ENCODE data around the gene FLCN.
"Not testable (repeated sequence)": the region's sequence is repeated elsewhere in the genome, so short reads cannot be mapped to it uniquely, and the experiment has no call there.

Gene FLCN

GRCh38 chr17:17237026-17237799, at the start of gene FLCN:
TSS of gene FLCN (minus strand) at chr17:17237168. CDS start at chr17:17228137, 9,031 bp downstream.
- DNase-seq: peak; percentile 80

DNA sequence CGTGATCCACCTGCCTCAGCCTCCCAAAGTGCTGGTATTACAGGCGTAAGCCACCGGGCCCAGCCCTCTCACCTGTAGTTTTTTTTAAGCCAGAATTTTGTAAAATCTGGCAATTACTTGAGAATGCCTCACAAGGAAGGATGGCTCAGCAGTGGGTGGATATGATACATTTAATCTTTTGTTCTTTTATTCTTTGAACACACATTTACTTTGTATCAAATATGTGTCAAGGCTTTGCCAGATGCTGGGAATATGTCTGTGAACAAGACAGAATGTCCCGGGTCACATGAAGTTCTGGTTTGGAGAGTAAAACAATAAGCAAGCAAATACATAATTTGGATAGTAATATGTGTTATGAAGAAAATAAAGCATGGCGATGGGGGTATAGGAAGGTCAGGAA, 49.0 kb upstream of the FLCN start:
- no peak for DNase-seq

- DNase-seq: peak; percentile 94
These were observed 43.9 kb upstream of the FLCN start, which contains the start of gene COPS3 for GRCh38 chr17:17280613-17281549. TSS of gene COPS3 (minus strand) at chr17:17281246. CDS start at chr17:17281186, 60 bp downstream.

GRCh38 chr17:17279316-17279715, 42.3 kb upstream of the FLCN start:
- no peak for DNase-seq

- not testable (repeated sequence) for DNase-seq
These were observed 40.5 kb upstream of the FLCN start for GRCh38 chr17:17277431-17277830.

- DNase-seq: no peak
These were observed 39.0 kb upstream of the FLCN start for GRCh38 chr17:17275971-17276370.

DNA sequence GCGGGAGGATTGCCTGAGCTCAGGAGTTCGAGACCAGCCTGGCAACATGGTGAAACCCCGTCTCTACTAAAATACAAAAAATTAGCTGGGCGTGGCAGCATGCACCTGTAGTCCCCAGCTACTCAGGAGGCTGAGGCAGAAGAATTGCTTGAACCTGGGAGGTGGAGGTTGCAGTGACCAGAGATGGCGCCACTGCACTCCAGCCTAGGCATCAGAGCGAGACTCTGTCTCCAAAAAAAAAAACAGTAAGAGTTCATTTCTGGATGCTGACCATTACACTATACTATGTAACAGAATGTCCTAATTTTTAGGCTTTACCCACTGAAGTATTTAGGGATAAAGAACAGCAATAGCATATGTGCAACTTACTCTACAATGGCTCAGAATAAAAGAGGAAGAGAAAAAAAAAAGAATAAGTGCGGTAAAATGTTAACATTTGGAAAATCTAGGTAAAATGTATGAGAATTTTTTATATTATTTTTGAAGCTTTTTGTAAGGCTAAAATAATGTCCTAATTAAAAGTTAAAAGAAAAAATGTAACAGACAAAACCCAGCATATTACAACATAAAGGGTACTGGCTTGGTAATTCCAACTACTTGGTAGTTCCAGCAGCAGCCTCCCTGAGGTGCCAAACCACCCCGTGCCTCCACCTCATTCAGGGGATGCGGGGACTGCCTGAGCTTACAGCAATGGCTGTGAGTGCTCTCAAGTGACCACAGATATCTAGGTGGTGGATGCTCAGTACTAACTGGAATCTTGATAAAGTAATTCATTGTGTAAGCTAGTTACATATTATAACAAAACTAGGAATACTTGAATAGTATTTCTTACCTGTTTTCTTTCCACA, 33.2 kb upstream of the FLCN start:
- DNase-seq: no peak

DNA sequence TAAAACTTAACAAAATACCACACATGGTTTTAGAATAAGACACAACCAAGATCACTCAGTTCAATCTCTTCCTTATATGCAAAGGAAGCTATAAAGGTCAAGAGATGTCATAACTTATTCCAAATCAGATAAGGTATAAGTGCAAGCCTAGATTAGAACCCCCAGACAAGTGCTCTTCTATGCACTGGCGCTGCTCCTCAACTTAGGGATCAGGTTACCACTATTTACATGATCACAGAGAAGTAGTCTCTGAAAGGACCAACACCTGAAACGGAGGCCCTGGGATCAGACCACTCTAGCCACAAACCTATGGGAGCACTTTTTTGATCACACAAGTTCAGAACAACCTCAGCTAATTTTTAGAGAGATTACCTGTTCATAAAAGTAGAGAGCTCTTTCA, 27.5 kb upstream of the FLCN start:
- no peak for DNase-seq

- no peak for DNase-seq
These were observed 22.0 kb upstream of the FLCN start for GRCh38 chr17:17258998-17259397.

GRCh38 chr17:17258011-17258410, 21.0 kb upstream of the FLCN start:
- no peak for DNase-seq

- DNase-seq: no peak
These were observed 19.3 kb upstream of the FLCN start for GRCh38 chr17:17256316-17256715.

GRCh38 chr17:17255689-17256088, 18.7 kb upstream of the FLCN start:
- not testable (repeated sequence) for DNase-seq

DNA sequence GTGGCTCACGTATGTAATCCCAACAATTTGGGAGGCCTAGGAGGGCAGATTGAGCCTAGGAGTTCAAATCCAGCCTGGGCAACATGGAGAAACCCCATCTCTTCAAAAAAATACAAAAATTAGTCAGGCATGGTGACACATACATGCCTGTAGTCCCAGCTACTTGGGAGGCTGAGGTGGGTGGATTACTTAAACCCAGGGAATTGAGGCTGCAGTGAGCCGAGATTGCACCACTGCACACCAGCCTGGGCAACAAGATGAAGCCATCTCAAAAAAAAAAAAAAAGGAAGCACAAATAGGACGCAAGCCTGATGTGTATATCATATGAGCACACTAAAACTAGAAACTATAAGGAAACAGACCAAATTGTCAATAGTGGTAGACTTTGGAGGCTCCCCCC, 17.1 kb upstream of the FLCN start:
- no peak for DNase-seq

DNA sequence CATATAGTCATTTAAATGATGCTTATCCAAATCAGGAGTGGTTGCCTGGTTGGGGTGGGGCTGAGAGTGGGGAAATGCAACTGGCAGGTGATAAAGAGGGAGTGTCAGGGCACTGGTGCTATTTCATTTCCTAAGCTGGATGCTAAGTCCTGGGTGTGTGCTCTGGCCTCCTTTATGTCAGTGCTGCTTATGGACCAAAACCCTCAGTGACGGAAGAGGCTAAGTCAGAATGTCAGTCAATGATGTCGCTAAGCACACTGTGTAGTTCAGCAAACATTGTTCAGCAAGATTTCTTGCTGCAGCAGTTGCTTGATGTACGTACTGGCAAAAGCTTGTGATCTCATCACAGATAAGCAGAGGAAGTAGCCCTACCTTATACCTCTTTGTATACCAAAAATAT, 16.4 kb upstream of the FLCN start:
- no peak for DNase-seq

- no peak for DNase-seq
These were observed 15.2 kb upstream of the FLCN start for GRCh38 chr17:17252149-17252661.

GRCh38 chr17:17246879-17247278, 9.9 kb upstream of the FLCN start:
- DNase-seq: no peak

GRCh38 chr17:17243163-17243562, 6.2 kb upstream of the FLCN start:
- DNase-seq: no peak

DNA sequence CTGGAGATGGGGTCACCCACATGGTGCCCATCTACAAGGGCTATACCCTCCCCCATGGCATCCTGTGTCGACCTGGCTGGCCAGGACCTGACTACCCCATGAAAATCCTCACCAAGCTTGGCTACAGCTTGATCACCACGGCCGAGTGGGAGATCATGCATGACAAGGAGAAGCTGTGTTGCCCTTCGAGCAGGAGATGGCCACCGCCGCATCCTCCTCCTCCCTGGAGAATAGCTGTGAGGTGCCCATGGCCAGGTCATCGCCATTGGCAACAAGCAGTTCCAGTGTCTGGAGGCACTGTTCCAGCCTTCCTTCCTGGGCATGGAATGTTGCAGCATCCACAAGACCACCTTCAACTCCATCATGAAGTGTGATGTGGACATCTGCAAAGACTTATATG, 5.3 kb upstream of the FLCN start:
- no peak for DNase-seq

DNA sequence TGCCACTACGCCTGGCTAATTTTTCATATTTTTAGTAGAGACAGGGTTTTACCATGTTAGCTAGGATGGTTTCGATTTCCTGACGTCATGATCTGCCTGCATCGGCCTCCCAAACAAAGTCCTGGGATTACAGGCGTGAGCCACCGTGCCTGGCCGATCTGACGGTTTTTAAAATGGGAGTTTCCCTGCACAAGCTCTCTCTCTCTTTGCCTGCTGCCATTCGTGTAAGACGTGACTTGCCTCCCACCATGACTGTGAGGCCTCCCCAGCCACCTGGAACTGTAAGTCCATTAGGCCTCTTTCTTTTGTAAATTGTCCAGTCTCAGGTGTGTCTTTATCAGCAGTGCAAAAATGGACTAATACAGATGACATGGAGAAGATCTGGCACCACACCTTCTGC, 4.7 kb upstream of the FLCN start:
- no peak for DNase-seq

DNA sequence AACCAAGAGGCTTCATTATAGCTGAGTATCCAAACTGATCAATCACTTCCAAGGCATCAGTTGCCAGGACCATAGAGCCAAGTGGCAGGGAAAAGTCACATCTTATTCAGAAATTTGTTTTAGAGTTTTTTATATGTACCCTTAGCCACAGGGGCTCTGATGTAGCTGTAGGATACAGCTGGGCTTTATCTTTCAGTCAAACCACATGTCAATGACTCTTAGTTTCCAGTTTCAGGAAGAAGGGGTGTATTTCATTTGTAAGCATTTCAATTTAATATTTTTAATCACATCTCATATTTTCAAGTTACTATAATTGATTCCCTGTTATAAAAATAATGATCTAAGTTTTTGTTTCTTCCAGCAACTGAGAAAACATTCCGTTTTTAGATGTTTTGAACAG, 2.9 kb upstream of the FLCN start:
- no peak for DNase-seq

GRCh38 chr17:17236295-17237025, 508 bp downstream of the FLCN start:
- no peak for DNase-seq

Measured in T1000 (cell line).